Caco-2 (cell line): ENCODE results near the gene LDLRAD3. TPM values are rescaled to one million over a fixed set of nuclear protein-coding genes. Genes with fewer than 3 reads are reported as not detected.

ENCODE experiments used
- BruUV-seq: library from RNA; stranded (reverse); fragments of 400-500 nt; replicated peaks from 2 replicates; lab custom pipeline; 2021; lab: Mats Ljungman, UMichigan
- CTCF ChIA-PET: fragments of 300-600 bp; sonication (Branson Sonifier 250); formaldehyde crosslinking; loops from one replicate; lab custom pipeline; 2022; ENCODE audit warnings: antibody characterized with exemption; lab: Charles Lee
- POLR2A ChIA-PET: fragments of 300-600 bp; sonication (Branson Sonifier 250); formaldehyde crosslinking; loops from one replicate; lab custom pipeline; 2022; ENCODE audit warnings: antibody characterized with exemption; lab: Charles Lee
- DNase-seq, 2 experiments: peaks; one replicate each; pipeline versions ENCODE4 v3.0.0 to v3.0.0-alpha.2; 2020 to 2022
- H3K27me3 ChIP-seq: replicated peaks from 2 replicates; pipeline ENCODE4 v1.6.0; 2011; ENCODE audit warnings: low read length; ENCODE audit not compliant: control insufficient read depth, insufficient read depth
- H3K36me3 ChIP-seq: 2 replicates; pipeline ENCODE4 v1.5.1; 2011; ENCODE audit warnings: low read length; ENCODE audit not compliant: control insufficient read depth, insufficient read depth
- H3K4me1 ChIP-seq: fragments of 250-450 bp; sonication (Bioruptor Pico); 2 replicates; pipeline ENCODE4 v1.5.1; 2020; ENCODE audit warnings: mild to moderate bottlenecking
- H3K4me3 ChIP-seq: 2 replicates; pipeline ENCODE4 v1.5.1; 2011; ENCODE audit warnings: low read depth, mild to moderate bottlenecking, control low read depth, low read length
- H3K9me3 ChIP-seq: fragments of 250-450 bp; sonication (Bioruptor Pico); 2 replicates; pipeline ENCODE4 v1.5.1; 2020; ENCODE audit warnings: mild to moderate bottlenecking, moderate library complexity
- H3K27ac Mint-ChIP-seq: one replicate; pipeline ENCODE4 v1.8.0; 2022; ENCODE audit warnings: mixed read lengths; ENCODE audit not compliant: unreplicated experiment
- H3K27me3 Mint-ChIP-seq: one replicate; pipeline ENCODE4 v1.8.0; 2022; ENCODE audit warnings: mixed read lengths; ENCODE audit not compliant: insufficient read depth, unreplicated experiment
- H3K36me3 Mint-ChIP-seq: one replicate; pipeline ENCODE4 v1.8.0; 2022; ENCODE audit warnings: mild to moderate bottlenecking, mixed read lengths; ENCODE audit not compliant: insufficient read depth, unreplicated experiment
- H3K4me1 Mint-ChIP-seq: one replicate; pipeline ENCODE4 v1.8.0; 2022; ENCODE audit warnings: low read depth, mixed read lengths; ENCODE audit not compliant: unreplicated experiment
- H3K4me3 Mint-ChIP-seq: one replicate; pipeline ENCODE4 v1.8.0; 2022; ENCODE audit warnings: mild to moderate bottlenecking, moderate library complexity, mixed read lengths; ENCODE audit not compliant: unreplicated experiment
- H3K9me3 Mint-ChIP-seq: one replicate; pipeline ENCODE4 v1.8.0; 2022; ENCODE audit warnings: mixed read lengths; ENCODE audit not compliant: unreplicated experiment
- intact Hi-C: fragments of 100-400 bp; cut with micrococcal nuclease; formaldehyde crosslinking; loops from one replicate; pipeline ENCODE4 v1.10.0; 2022; ENCODE audit not compliant: unreplicated experiment
- total RNA-seq: library from RNA; stranded (reverse); gene quantifications from 2 replicates; pipeline ENCODE4 v1.2.3, GENCODE V29; 2022
- TF ChIP-seq, protein P1 (sequence below), 2 experiments: fragments of 200-600 bp in 1 of 2; IDR thresholded peaks; 1 replicate in 1 of 2; 2 replicates in 1 of 2; pipeline versions ENCODE4 v1.5.1 to v1.8.0; 2011 to 2022; ENCODE audit warnings: antibody characterized with exemption in 1 of 2, control low read depth in 1 of 2, inconsistent platforms in 1 of 2, low read depth in 1 of 2, low read length in 1 of 2, mild to moderate bottlenecking in 1 of 2, moderate library complexity in 1 of 2; ENCODE audit not compliant: insufficient read depth in 1 of 2, severe bottlenecking in 1 of 2, unreplicated experiment in 1 of 2

The LDLRAD3 gene
- total RNA-seq, 1 experiment from 2014 or later, result 9.9 TPM

GRCh38 chr11:36241497-36241896, 297.6 kb downstream of the LDLRAD3 start:
- CTCF ChIA-PET, result no interaction called here
- no peaks in the 10 kb centered on the region for H3K36me3 Mint-ChIP-seq
- POLR2A ChIA-PET, result no interaction called here

GRCh38 chr11:36243641-36244040, 299.8 kb downstream of the LDLRAD3 start:
- H3K27me3 Mint-ChIP-seq, result no peaks in the 10 kb centered on the region
- H3K4me1 Mint-ChIP-seq, result no peaks in the 10 kb centered on the region
- no peak overlapping the region for H3K4me3 Mint-ChIP-seq
- DNase-seq, result no peak
- Histone ChIP-seq H3K27me3 (no peaks in the 10 kb centered on the region), H3K9me3 (no peaks in the 10 kb centered on the region), H3K36me3 (no peaks in the 10 kb centered on the region), H3K4me1 (no peaks in the 10 kb centered on the region), H3K4me3 (no peak overlapping the region)
- POLR2A ChIA-PET, result no interaction called here
- H3K27ac Mint-ChIP-seq, result no peak overlapping the region
- intact Hi-C loops, result no loop called here
- CTCF ChIA-PET, result no interaction called here
- TF ChIP-seq, protein P1, sequence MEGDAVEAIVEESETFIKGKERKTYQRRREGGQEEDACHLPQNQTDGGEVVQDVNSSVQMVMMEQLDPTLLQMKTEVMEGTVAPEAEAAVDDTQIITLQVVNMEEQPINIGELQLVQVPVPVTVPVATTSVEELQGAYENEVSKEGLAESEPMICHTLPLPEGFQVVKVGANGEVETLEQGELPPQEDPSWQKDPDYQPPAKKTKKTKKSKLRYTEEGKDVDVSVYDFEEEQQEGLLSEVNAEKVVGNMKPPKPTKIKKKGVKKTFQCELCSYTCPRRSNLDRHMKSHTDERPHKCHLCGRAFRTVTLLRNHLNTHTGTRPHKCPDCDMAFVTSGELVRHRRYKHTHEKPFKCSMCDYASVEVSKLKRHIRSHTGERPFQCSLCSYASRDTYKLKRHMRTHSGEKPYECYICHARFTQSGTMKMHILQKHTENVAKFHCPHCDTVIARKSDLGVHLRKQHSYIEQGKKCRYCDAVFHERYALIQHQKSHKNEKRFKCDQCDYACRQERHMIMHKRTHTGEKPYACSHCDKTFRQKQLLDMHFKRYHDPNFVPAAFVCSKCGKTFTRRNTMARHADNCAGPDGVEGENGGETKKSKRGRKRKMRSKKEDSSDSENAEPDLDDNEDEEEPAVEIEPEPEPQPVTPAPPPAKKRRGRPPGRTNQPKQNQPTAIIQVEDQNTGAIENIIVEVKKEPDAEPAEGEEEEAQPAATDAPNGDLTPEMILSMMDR (IDR thresholded peaks at IDR 0.05; ENCODE audit: insufficient read depth in 1 of 2, low read depth in 1 of 2, low read length in 1 of 2, severe bottlenecking in 1 of 2, unreplicated experiment in 1 of 2), result no peak
- BruUV-seq, result no TSS peak
- no peaks in the 10 kb centered on the region for H3K9me3 Mint-ChIP-seq
- H3K36me3 Mint-ChIP-seq, result no peaks in the 10 kb centered on the region

More at GRCh38 chr11:36241497-36241896, 297.6 kb downstream of the LDLRAD3 start:
- Histone ChIP-seq H3K27me3 (no peaks in the 10 kb centered on the region), H3K9me3 (no peaks in the 10 kb centered on the region), H3K36me3 (no peaks in the 10 kb centered on the region), H3K4me3 (no peak overlapping the region), H3K4me1 (no peaks in the 10 kb centered on the region)
- intact Hi-C loops, result no loop called here
- no peaks in the 10 kb centered on the region for H3K4me1 Mint-ChIP-seq
- H3K9me3 Mint-ChIP-seq, result no peaks in the 10 kb centered on the region
- H3K27me3 Mint-ChIP-seq, result no peaks in the 10 kb centered on the region
- H3K27ac Mint-ChIP-seq, result no peak overlapping the region
- TF ChIP-seq, protein P1 (IDR thresholded peaks at IDR 0.05; ENCODE audit: insufficient read depth in 1 of 2, low read depth in 1 of 2, low read length in 1 of 2, severe bottlenecking in 1 of 2, unreplicated experiment in 1 of 2), result no peak
- no peak for DNase-seq
- no TSS peak for BruUV-seq
- H3K4me3 Mint-ChIP-seq, result no peak overlapping the region

GRCh38 chr11:36247493-36247892, 303.6 kb downstream of the LDLRAD3 start:
- Mint-ChIP-seq H3K27me3 (no peaks in the 10 kb centered on the region), H3K27ac (no peak overlapping the region), H3K9me3 (no peaks in the 10 kb centered on the region), H3K4me3 (no peak overlapping the region), H3K36me3 (no peaks in the 10 kb centered on the region), H3K4me1 (peaks cover 7% of the 10 kb centered on the region)
- CTCF ChIA-PET, result no interaction called here
- intact Hi-C loops, result no loop called here
- H3K4me3 ChIP-seq, result no peak overlapping the region
- no peaks in the 10 kb centered on the region for H3K27me3 ChIP-seq
- no peak for DNase-seq
- H3K36me3 ChIP-seq, result no peaks in the 10 kb centered on the region
- no peaks in the 10 kb centered on the region for H3K4me1 ChIP-seq
- POLR2A ChIA-PET, result no interaction called here
- TF ChIP-seq, protein P1 (IDR thresholded peaks at IDR 0.05; ENCODE audit: insufficient read depth in 1 of 2, low read depth in 1 of 2, low read length in 1 of 2, severe bottlenecking in 1 of 2, unreplicated experiment in 1 of 2), result no peak
- no TSS peak for BruUV-seq
- no peaks in the 10 kb centered on the region for H3K9me3 ChIP-seq
